Activated naive CD8-positive, alpha-beta T cell treated with anti-CD3 and anti-CD28 coated beads, Interleukin-2, amount 10 ng/mL, durations not matched to agents 7 days and 5 days (primary cell): Measurements from ENCODE around the gene NR3C2. TPM values are rescaled to one million over a fixed set of nuclear protein-coding genes. Genes with fewer than 3 reads are reported as not detected.
A peak's percentile ranks its signal among the peaks of the same experiment; 100 is the strongest.

Source experiments
- ATAC-seq: fragments of 150-1000 bp; cut with Tn5 transposase; one replicate; pipeline ENCODE4 v1.10.0; 2021; ENCODE audit warnings: low read depth, moderate library complexity
- POLR2A ChIA-PET: fragments of 350-600 bp; sonication (Branson Sonifier 250); formaldehyde crosslinking; loops from one replicate; lab custom pipeline; 2021; ENCODE audit warnings: antibody characterized with exemption; lab: Charles Lee
- DNase-seq: peaks from one replicate; pipeline ENCODE4 v3.0.0; 2021
- H3K27ac Mint-ChIP-seq: one replicate; pipeline ENCODE4 v1.8.0; 2022; ENCODE audit warnings: mild to moderate bottlenecking, mixed read lengths
- H3K27me3 Mint-ChIP-seq: one replicate; pipeline ENCODE4 v1.8.0; 2022; ENCODE audit warnings: mild to moderate bottlenecking, moderate library complexity, mixed read lengths
- H3K36me3 Mint-ChIP-seq: one replicate; pipeline ENCODE4 v1.8.0; 2021; ENCODE audit warnings: mild to moderate bottlenecking, mixed read lengths
- H3K4me1 Mint-ChIP-seq: one replicate; pipeline ENCODE4 v1.8.0; 2021; ENCODE audit warnings: mixed read lengths
- H3K4me3 Mint-ChIP-seq: one replicate; pipeline ENCODE4 v1.8.0; 2022; ENCODE audit warnings: mild to moderate bottlenecking, moderate library complexity, mixed read lengths
- H3K9me3 Mint-ChIP-seq: one replicate; pipeline ENCODE4 v1.8.0; 2021; ENCODE audit warnings: mixed read lengths
- total RNA-seq, 2 experiments: library from RNA; stranded (reverse); gene quantifications; one replicate each; pipeline ENCODE4 v1.2.3, GENCODE V29; 2021

NR3C2 gene
- total RNA-seq, 2 experiments from 2014 or later = 19.5 to 24.4 TPM

- no peak overlapping the region for H3K27ac Mint-ChIP-seq
- POLR2A ChIA-PET = interaction anchor here (1.5 kb wide), 1 partner anchor 11 kb away, joined by 3 read pairs; no protein-coding TSS in a partner anchor
- DNase-seq = no peak
These were observed 379.8 kb downstream of the NR3C2 start for GRCh38 chr4:148062301-148062950.

GRCh38 chr4:148061795-148062194, 380.4 kb downstream of the NR3C2 start:
- no peaks in the 10 kb centered on the region for H3K9me3 Mint-ChIP-seq
- no peak overlapping the region for H3K4me3 Mint-ChIP-seq
- DNase-seq (no peak), ATAC-seq (no peak)
- no peaks in the 10 kb centered on the region for H3K27me3 Mint-ChIP-seq
- peaks cover 5% of the 10 kb centered on the region for H3K36me3 Mint-ChIP-seq
- POLR2A ChIA-PET = interaction anchor here (1.5 kb wide), 1 partner anchor 10 kb away, joined by 3 read pairs; no protein-coding TSS in a partner anchor
- peak overlapping the region; percentile 92 for H3K27ac Mint-ChIP-seq
- peaks cover 34% of the 10 kb centered on the region for H3K4me1 Mint-ChIP-seq

More at GRCh38 chr4:148062301-148062950, 379.8 kb downstream of the NR3C2 start:
- H3K9me3 Mint-ChIP-seq = no peaks in the 10 kb centered on the region
- no peaks in the 10 kb centered on the region for H3K27me3 Mint-ChIP-seq
- H3K36me3 Mint-ChIP-seq = peaks cover 5% of the 10 kb centered on the region
- ATAC-seq = no peak
- H3K4me3 Mint-ChIP-seq = no peak overlapping the region
- peaks cover 29% of the 10 kb centered on the region for H3K4me1 Mint-ChIP-seq

GRCh38 chr4:148061141-148061481, 381.1 kb downstream of the NR3C2 start:
- Mint-ChIP-seq H3K36me3 (peaks cover 5% of the 10 kb centered on the region), H3K27me3 (no peaks in the 10 kb centered on the region), H3K4me3 (peak overlapping the region; percentile 81), H3K27ac (peak overlapping the region; percentile 92), H3K9me3 (no peaks in the 10 kb centered on the region), H3K4me1 (peaks cover 39% of the 10 kb centered on the region)
- POLR2A ChIA-PET = interaction anchor here (0.7 to 1.2 kb wide), 2 partner anchors 9 to 1307 kb away, joined by 3 to 5 read pairs; no protein-coding TSS in a partner anchor
- ATAC-seq (peak; percentile 24), DNase-seq (no peak)

- ATAC-seq (peak; percentile 57), DNase-seq (no peak)
- H3K27me3 Mint-ChIP-seq = no peaks in the 10 kb centered on the region
- peak overlapping the region; percentile 81 for H3K4me3 Mint-ChIP-seq
- H3K27ac Mint-ChIP-seq = peak overlapping the region; percentile 92
- no peaks in the 10 kb centered on the region for H3K9me3 Mint-ChIP-seq
- H3K4me1 Mint-ChIP-seq = peaks cover 44% of the 10 kb centered on the region
- POLR2A ChIA-PET = interaction anchor here (0.7 to 2.2 kb wide), 5 partner anchors 9 to 1308 kb away, joined by 3 to 16 read pairs (median 5); partner anchors contain the start of genes NR3C2 and PRMT9
- H3K36me3 Mint-ChIP-seq = peaks cover 5% of the 10 kb centered on the region
These were observed 381.7 kb downstream of the NR3C2 start for GRCh38 chr4:148060264-148061140.

- ATAC-seq (no peak), DNase-seq (no peak)
- POLR2A ChIA-PET = interaction anchor here (1.0 to 2.2 kb wide), 4 partner anchors 8 to 382 kb away, joined by 3 to 16 read pairs (median 6); partner anchors contain the start of genes NR3C2 and PRMT9
- H3K27ac Mint-ChIP-seq = peak overlapping the region; percentile 83
- H3K36me3 Mint-ChIP-seq = peaks cover 1% of the 10 kb centered on the region
- peaks cover 51% of the 10 kb centered on the region for H3K4me1 Mint-ChIP-seq
- H3K4me3 Mint-ChIP-seq = peak overlapping the region; percentile 79
- no peaks in the 10 kb centered on the region for H3K27me3 Mint-ChIP-seq
- no peaks in the 10 kb centered on the region for H3K9me3 Mint-ChIP-seq
These were observed 382.5 kb downstream of the NR3C2 start for GRCh38 chr4:148059617-148060180.

- H3K9me3 Mint-ChIP-seq = no peaks in the 10 kb centered on the region
- ATAC-seq = no peak
- peak overlapping the region; percentile 57 for H3K27ac Mint-ChIP-seq
- peaks cover 66% of the 10 kb centered on the region for H3K4me1 Mint-ChIP-seq
- peaks cover 4% of the 10 kb centered on the region for H3K36me3 Mint-ChIP-seq
- no peaks in the 10 kb centered on the region for H3K27me3 Mint-ChIP-seq
- POLR2A ChIA-PET = interaction anchor here (2.8 kb wide), 1 partner anchor 385 kb away, joined by 18 read pairs; the partner anchor contains the start of gene NR3C2
- DNase-seq = no peak
- no peak overlapping the region for H3K4me3 Mint-ChIP-seq
These were observed 384.0 kb downstream of the NR3C2 start for GRCh38 chr4:148057984-148058859.

GRCh38 chr4:148057516-148057915, 384.7 kb downstream of the NR3C2 start:
- POLR2A ChIA-PET = interaction anchor here (1.0 to 2.8 kb wide), 3 partner anchors 159 to 389 kb away, joined by 3 to 18 read pairs (median 3); partner anchors contain the start of gene NR3C2
- H3K9me3 Mint-ChIP-seq = no peaks in the 10 kb centered on the region

GRCh38 chr4:148056879-148057278, 385.3 kb downstream of the NR3C2 start:
- ATAC-seq = peak; percentile 77

More at GRCh38 chr4:148057516-148057915, 384.7 kb downstream of the NR3C2 start:
- ATAC-seq (no peak), DNase-seq (no peak)
- Mint-ChIP-seq H3K27ac (peak overlapping the region; percentile 53), H3K27me3 (no peaks in the 10 kb centered on the region), H3K36me3 (peaks cover 4% of the 10 kb centered on the region), H3K4me1 (peaks cover 72% of the 10 kb centered on the region), H3K4me3 (no peak overlapping the region)

GRCh38 chr4:148055844-148056243, 386.4 kb downstream of the NR3C2 start:
- H3K27ac Mint-ChIP-seq = peak overlapping the region; percentile 72
- POLR2A ChIA-PET = interaction anchor here (1.4 to 2.8 kb wide), 2 partner anchors 10 to 387 kb away, joined by 5 to 18 read pairs; partner anchors contain the start of gene NR3C2
- H3K4me3 Mint-ChIP-seq = peak overlapping the region; percentile 15
- no peak for ATAC-seq
- no peaks in the 10 kb centered on the region for H3K27me3 Mint-ChIP-seq
- peaks cover 4% of the 10 kb centered on the region for H3K36me3 Mint-ChIP-seq
- H3K9me3 Mint-ChIP-seq = no peaks in the 10 kb centered on the region
- H3K4me1 Mint-ChIP-seq = peaks cover 79% of the 10 kb centered on the region
- DNase-seq = no peak

More at GRCh38 chr4:148056879-148057278, 385.3 kb downstream of the NR3C2 start:
- peak overlapping the region; percentile 53 for H3K27ac Mint-ChIP-seq
- H3K4me3 Mint-ChIP-seq = peak overlapping the region; percentile 52
- H3K9me3 Mint-ChIP-seq = no peaks in the 10 kb centered on the region
- no peaks in the 10 kb centered on the region for H3K27me3 Mint-ChIP-seq
- peak; percentile 67 for DNase-seq
- H3K36me3 Mint-ChIP-seq = peaks cover 4% of the 10 kb centered on the region
- POLR2A ChIA-PET = interaction anchor here (1.0 to 2.8 kb wide), 5 partner anchors 11 to 390 kb away, joined by 3 to 18 read pairs (median 3); partner anchors contain the start of genes NR3C2 and PRMT9
- H3K4me1 Mint-ChIP-seq = peaks cover 78% of the 10 kb centered on the region

GRCh38 chr4:148054275-148054674, 387.9 kb downstream of the NR3C2 start:
- DNase-seq (no peak), ATAC-seq (no peak)
- Mint-ChIP-seq H3K9me3 (no peaks in the 10 kb centered on the region), H3K4me1 (peaks cover 74% of the 10 kb centered on the region), H3K36me3 (peaks cover 6% of the 10 kb centered on the region), H3K27ac (peak overlapping the region; percentile 85), H3K27me3 (no peaks in the 10 kb centered on the region), H3K4me3 (peak overlapping the region; percentile 45)
- POLR2A ChIA-PET = interaction anchor here (1.2 to 3.9 kb wide), 2 partner anchors 13 to 389 kb away, joined by 3 to 47 read pairs; partner anchors contain the start of gene NR3C2

- Mint-ChIP-seq H3K4me1 (peaks cover 68% of the 10 kb centered on the region), H3K27me3 (no peaks in the 10 kb centered on the region), H3K9me3 (no peaks in the 10 kb centered on the region), H3K4me3 (peak overlapping the region; percentile 63), H3K36me3 (peaks cover 8% of the 10 kb centered on the region), H3K27ac (peak overlapping the region; percentile 85)
- ATAC-seq = no peak
- POLR2A ChIA-PET = interaction anchor here (0.8 to 3.9 kb wide), 2 partner anchors 141 to 390 kb away, joined by 4 to 47 read pairs; partner anchors contain the start of gene NR3C2
- no peak for DNase-seq
These were observed 388.8 kb downstream of the NR3C2 start for GRCh38 chr4:148053298-148054003.
